ENCODE results near the gene GTF3C1.

GRCh38 chr16:27462846-27463682, 86.6 kb downstream of the GTF3C1 start:
- TF ChIP-seq CTCF (IDR thresholded peaks at IDR 0.05) (no peak), POLR2A (IDR thresholded peaks at IDR 0.05) (no peak)
